ENCODE measurements around the gene COPZ2. TPM values are rescaled to one million over a fixed set of nuclear protein-coding genes. Genes with fewer than 3 reads are reported as not detected.

COPZ2 gene
- total and polyA plus RNA-seq, 11 donors: 13.2 to 64.3 (median 48.2) TPM

- H3K9me3 ChIP-seq: no peaks in the 10 kb centered on the region
- intact Hi-C loops (cut with DNase I): loop anchor here in 3 of 10 donors (1.0 kb wide), 2 partner anchors 22 to 23 kb away; no protein-coding TSS in a partner anchor
- no peaks in the 10 kb centered on the region for H3K27me3 ChIP-seq
- ATAC-seq: peak; percentile 43 to 86 (median 70)
- peak; percentile 93 to 97 (median 94) for DNase-seq
- H3K4me3 ChIP-seq: peak overlapping the region; percentile 52 to 96 (median 86)
- TF ChIP-seq CTCF (IDR thresholded peaks at IDR 0.05) (no peak), POLR2A (IDR thresholded peaks at IDR 0.05) (peak; percentile 75 to 92)
- peak overlapping the region; percentile 96 to 100 (median 99) for H3K27ac ChIP-seq
- H3K4me1 ChIP-seq: peaks cover 9 to 68% (median 55%) of the 10 kb centered on the region in 12 donors
- H3K36me3 ChIP-seq: peaks cover 0 to 20% (median 9%) of the 10 kb centered on the region in 9 donors
- WGBS, 4 donors: 0 to 1% (median 1%) methylated on average over 23 to 53 of the region's 53 CpGs
Observed at GRCh38 chr17:48048384-48049126, 11.0 kb upstream of the COPZ2 start.

GRCh38 chr17:48047741-48048383 is 10.3 kb upstream of the COPZ2 start, which contains the start of gene NFE2L1:
Gene NFE2L1, plus strand, starts transcription at chr17:48048359. Its CDS starts 2,760 bp downstream, at chr17:48051119.
- DNase-seq (peak; percentile 99 to 100 (median 100)), ATAC-seq (peak; percentile 86 to 95 (median 90))
- Histone ChIP-seq H3K27ac (peak within 1 kb of the TSS; percentile 96 to 100 (median 99)), H3K9me3 (no peaks in the 10 kb centered on the region), H3K27me3 (no peaks in the 10 kb centered on the region), H3K4me1 (peaks cover 9 to 61% (median 49%) of the 10 kb centered on the region in 12 donors), H3K36me3 (peaks cover 0 to 17% (median 9%) of the 10 kb centered on the region in 9 donors), H3K4me3 (peak within 1 kb of the TSS; percentile 52 to 96 (median 86))
- intact Hi-C loops (cut with DNase I): loop anchor here in 3 of 10 donors (1.0 kb wide), 2 partner anchors 22 to 23 kb away; no protein-coding TSS in a partner anchor
- TF ChIP-seq POLR2A (IDR thresholded peaks at IDR 0.05) (peak in 1 of 2 donors; percentile 56), CTCF (IDR thresholded peaks at IDR 0.05) (no peak)
- WGBS, 4 donors: 0 to 2% (median 1%) methylated on average over 10 to 47 of the region's 47 CpGs

- H3K9me3 ChIP-seq: no peaks in the 10 kb centered on the region
- 6 to 7% (median 7%) methylated on average over 25 to 26 of the region's 26 CpGs for WGBS, 4 donors
- ATAC-seq (no peak), DNase-seq (no peak)
- intact Hi-C loops (cut with DNase I): no loop called here
- no peak for TF ChIP-seq POLR2A (IDR thresholded peaks at IDR 0.05)
- TF ChIP-seq CTCF (IDR thresholded peaks at IDR 0.05): no peak
- no peaks in the 10 kb centered on the region for H3K27me3 ChIP-seq
- peak overlapping the region; percentile 27 to 96 (median 86) for H3K4me3 ChIP-seq
- peaks cover 0 to 12% (median 9%) of the 10 kb centered on the region in 9 donors for H3K36me3 ChIP-seq
- peak overlapping the region; percentile 96 to 100 (median 99) for H3K27ac ChIP-seq
- H3K4me1 ChIP-seq: peaks cover 7 to 55% (median 42%) of the 10 kb centered on the region in 12 donors
Observed at GRCh38 chr17:48047113-48047740, 9.6 kb upstream of the COPZ2 start.
